ENCODE measurements around the gene STAP1.

GRCh38 chr4:67638136-67638535 lies 79.6 kb downstream of the STAP1 start:
- no peak for TF ChIP-seq POLR2AphosphoS5 (IDR thresholded peaks at IDR 0.05; ENCODE audit: borderline replicate concordance, low read depth, low read length)
- no peak for TF ChIP-seq EZH2 (IDR thresholded peaks at IDR 0.05)
- no peak for TF ChIP-seq FOXP2 (optimal IDR thresholded peaks at IDR 0.05; ENCODE audit: control extremely low read depth, extremely low read length, insufficient read depth)
